Ramos (cell line): ENCODE measurements around the gene SERTAD3.
"Not testable (repeated sequence)": the region's sequence is repeated elsewhere in the genome, so short reads cannot be mapped to it uniquely, and the experiment has no call there.

Experiments used
- in situ Hi-C: fragments of 300-500 bp; cut with MboI; formaldehyde crosslinking; loops from one replicate; pipeline ENCODE4 v1.14.3; 2022; ENCODE audit warnings: low sequenced_read_pairs; ENCODE audit not compliant: unreplicated experiment

Gene SERTAD3

DNA sequence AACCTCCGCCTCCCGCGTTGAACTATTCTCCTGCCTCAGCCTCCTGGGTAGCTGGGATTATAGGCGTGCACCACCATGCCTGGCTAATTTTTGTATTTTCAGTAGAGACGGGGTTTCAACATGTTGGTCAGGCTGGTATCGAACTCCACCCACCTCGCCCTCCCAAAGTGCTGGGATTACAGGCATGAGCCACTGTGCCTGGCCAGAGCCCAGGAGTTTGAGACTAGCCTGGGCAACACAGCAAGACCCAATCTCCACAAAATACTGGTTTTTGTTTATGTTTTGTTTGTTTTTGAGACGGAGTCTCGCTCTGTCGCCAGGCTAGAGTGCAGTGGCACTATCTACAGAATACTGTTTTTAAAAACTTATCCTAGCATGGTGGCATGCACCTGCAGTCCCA is 13.9 kb downstream of the SERTAD3 start:
- in situ Hi-C loops, result not testable (repeated sequence)

GRCh38 chr19:40428197-40428596 is 15.9 kb downstream of the SERTAD3 start:
- in situ Hi-C loops, result not testable (repeated sequence)

DNA sequence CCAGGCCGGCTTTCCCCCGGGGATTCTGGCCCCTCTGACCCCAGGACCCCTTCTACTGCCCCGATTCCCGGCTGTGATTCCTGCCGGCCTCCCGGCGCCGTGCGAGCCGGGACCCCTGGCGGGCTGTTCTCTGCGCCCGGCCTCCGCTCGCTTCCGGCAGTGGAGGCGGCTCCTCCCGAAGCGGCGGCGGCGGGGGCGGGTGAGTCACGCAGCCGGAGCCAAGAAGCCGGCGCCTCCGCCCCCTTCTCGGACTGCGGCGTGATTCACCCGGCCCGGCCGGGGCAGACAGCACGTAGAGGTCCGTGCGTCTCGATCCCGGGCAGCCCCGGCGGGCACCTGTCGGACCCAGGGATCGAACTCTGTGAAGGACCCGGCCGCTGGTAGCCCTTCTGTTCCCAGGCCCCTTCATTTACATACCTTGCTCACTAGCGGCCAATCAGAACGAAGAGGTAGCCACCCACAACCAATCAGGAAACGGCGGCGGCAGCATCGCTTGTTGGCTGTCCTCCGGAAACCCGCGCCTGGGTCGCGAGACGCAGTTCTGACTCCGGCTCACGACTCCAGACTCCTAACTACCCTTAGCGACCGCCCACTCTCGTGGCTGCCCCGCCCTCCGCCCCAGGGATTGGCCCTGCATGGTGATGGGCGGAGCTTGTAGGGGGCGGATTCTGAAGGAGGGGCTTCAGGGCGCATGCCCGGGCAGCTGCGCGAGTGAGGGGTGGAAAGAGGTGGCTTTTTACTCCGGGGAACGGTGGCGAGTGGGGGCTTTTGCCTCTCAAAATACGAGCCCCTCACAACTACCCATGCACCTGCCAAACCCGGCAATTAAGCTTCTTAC is 18.5 kb downstream of the SERTAD3 start, which contains the start of gene SERTAD1:
TSS of gene SERTAD1 (minus strand) at position 543 of the 838 bp plus-strand sequence. CDS start 2,446 bp downstream, outside the sequence.
- in situ Hi-C loops, result no loop called here

DNA sequence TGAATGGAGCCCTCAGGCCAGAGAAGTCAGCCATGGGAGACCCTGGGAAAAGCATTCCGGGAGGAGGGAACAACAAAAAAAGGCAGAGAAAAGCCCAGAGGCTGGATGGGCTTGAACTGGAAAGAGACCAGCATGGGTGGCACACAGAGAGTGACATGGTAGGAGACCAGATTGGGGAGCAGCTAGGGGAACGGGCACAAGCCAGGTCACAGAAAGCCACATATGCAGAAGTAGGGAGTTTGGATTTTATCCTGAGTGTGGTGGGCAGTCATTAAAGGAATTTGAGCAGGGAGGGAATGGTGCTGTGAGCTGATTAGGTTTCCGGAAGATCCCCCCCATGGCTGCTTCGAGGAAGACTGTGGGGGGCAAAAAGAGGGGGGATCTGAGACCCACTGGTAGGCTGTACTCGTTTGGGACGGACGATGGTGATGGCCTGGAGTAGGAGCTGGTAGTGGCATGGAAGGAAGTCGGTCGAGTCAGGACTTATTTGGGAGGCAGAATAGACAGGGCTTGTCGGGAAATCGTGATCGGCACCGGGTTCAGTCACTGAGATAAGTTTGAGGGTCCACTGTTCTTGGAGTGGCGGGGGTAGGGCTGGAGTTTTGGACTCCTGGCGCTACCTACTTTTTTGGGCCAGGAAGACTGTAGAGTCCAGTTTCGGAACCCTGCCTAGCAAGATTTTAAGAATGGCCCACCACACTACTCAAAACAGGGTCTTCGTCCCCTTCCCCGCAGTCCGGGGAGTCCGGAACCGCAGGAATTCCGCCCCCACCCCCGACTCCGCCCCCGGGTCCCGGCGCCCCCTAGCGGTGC is 19.3 kb downstream of the SERTAD3 start:
- in situ Hi-C loops, result no loop called here

DNA sequence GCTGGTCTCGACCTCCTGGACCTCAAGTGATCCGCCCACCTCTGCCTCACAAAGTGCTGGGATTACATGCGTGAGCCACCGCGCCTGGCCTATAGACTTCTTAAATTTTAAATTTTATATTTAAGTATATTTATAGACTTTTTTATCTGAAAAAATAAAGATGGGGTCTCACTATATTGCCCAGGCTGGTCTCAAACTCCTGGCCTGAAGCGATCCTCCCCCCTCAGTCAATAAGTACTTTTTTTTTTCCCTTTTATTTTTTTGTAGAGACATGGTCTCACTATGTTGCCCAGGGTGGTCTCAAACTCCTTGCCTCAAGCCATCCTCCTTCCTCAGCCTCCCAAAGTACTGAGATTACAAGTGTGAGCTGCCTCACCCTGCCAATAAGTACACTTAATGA is 20.2 kb downstream of the SERTAD3 start:
- in situ Hi-C loops, result no loop called here

- in situ Hi-C loops, result no loop called here
Measured at GRCh38 chr19:40422748-40423566, 21.2 kb downstream of the SERTAD3 start.

DNA sequence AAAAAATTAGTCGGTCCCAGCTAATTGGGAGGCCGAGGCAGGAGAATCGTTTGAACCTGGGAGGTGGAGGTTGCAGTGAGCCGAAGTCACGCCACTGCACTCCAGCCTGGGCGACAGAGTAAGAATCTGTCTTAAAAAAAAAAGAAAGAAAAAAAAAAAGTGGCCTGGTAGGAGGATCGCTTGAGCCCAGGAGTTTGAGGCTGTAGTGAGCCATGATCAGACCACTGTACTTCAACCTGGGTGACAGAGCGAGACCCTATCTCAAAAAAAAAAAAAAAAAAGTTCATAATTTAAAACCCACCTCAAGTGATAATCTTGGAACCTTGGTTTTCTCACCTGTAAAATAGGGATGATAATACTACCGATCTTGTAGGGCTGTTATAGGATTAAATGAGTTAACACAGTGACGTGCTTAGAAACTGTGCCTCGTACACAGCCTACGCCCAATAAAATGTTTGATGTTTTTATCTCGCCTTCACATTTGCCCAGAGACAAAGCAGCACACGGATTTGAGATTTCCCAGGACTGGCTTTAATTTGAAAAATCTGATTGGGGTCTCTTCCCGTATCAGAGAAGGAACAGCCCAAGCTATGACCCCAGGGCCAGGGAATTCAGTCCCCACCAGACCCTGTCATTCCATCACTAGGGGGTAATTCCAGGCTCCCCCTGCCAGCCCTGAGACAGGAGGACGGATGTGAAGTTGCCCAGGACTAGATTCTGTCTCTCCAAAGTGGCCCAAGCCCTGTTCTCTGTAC is 22.0 kb downstream of the SERTAD3 start:
- in situ Hi-C loops, result no loop called here

GRCh38 chr19:40420766-40421765 is 23.1 kb downstream of the SERTAD3 start:
- in situ Hi-C loops, result no loop called here

- in situ Hi-C loops, result no loop called here
Measured at GRCh38 chr19:40420451-40420765, 23.7 kb downstream of the SERTAD3 start.

DNA sequence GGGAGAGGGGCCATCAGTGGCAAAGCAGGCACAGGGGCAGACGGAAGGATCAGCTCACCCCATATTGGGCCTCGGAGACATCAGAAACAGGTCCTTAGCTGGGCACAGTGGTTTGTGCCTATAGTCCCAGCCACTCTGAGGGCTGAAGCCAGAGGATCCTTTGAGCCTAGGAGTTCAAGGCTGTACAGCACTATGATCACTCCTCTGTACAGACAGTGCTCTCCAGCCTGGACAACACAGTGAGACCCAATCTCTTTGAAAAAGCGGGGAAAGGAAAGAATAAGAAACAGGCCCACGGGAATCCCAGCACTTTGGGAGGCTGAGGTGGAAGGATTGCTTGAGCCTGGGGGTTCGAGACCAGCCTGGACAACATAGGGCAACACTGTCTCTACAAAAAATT is 24.4 kb downstream of the SERTAD3 start:
- in situ Hi-C loops, result no loop called here

DNA sequence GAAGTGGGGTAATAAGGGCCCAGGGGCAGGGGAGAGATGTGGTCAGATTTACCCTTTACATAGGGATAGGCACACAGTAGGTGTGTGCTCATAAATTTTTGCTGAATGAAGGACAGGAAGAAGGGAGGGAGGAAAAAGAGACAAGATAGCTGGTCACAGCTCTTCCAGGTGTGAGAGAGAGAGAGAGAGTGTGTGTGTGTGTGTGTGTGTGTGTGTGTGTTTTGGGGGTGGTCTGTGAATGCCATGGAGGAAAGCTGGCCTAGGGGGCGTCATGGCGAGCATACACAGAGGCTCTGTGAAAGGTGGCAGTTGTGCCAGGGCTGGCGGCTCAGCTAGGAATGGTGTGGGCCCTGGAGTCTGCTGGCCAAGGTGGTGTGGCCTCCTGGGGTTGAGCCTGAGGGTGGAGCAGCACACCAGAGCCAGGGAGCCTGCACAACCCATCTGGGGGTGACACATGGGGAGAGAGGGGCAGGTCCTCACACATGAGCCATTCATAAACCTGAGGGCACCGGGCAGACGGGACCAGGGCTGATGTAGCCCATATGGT is 25.0 kb downstream of the SERTAD3 start:
- in situ Hi-C loops, result no loop called here

- in situ Hi-C loops, result no loop called here
Measured at GRCh38 chr19:40418040-40418439, 26.1 kb downstream of the SERTAD3 start.

DNA sequence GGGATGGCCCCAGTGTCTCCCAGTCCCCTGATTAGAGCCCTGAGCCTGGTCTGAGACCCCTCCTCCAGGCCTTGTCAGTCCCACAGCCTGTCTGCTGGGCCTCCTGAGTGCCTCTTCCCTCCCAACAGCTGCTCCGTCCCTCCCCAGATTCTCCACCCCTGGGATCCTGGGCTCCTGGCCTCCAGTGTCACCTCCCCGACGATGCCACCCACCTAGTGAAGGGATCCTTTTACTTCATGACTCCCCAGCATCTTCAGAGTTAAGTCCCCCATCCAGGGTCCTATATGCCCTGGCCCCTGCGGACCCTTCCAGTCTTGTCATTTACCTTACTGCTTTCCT is 26.5 kb downstream of the SERTAD3 start:
- in situ Hi-C loops, result no loop called here

GRCh38 chr19:40416918-40417642 is 27.1 kb downstream of the SERTAD3 start:
- in situ Hi-C loops, result no loop called here

DNA sequence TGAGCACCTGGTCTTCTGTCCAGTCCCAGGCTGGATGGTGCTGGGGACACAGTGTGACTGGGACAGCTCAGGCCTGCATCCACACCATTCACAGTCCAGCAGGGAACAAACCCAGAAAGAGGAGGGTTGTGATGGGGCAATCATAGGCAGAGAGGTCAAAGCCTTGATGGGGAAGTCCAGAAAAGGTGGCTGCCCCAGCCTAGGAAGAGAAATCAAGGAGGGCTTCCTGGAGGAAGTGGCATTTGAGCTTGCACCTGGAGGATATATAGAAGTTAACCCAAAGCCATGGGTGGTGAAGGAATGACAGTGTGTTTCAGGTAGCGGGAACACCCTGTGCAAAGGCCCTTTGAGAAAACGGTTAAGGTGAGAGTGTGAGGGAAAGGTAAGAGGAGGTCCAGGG is 28.4 kb downstream of the SERTAD3 start:
- in situ Hi-C loops, result no loop called here

DNA sequence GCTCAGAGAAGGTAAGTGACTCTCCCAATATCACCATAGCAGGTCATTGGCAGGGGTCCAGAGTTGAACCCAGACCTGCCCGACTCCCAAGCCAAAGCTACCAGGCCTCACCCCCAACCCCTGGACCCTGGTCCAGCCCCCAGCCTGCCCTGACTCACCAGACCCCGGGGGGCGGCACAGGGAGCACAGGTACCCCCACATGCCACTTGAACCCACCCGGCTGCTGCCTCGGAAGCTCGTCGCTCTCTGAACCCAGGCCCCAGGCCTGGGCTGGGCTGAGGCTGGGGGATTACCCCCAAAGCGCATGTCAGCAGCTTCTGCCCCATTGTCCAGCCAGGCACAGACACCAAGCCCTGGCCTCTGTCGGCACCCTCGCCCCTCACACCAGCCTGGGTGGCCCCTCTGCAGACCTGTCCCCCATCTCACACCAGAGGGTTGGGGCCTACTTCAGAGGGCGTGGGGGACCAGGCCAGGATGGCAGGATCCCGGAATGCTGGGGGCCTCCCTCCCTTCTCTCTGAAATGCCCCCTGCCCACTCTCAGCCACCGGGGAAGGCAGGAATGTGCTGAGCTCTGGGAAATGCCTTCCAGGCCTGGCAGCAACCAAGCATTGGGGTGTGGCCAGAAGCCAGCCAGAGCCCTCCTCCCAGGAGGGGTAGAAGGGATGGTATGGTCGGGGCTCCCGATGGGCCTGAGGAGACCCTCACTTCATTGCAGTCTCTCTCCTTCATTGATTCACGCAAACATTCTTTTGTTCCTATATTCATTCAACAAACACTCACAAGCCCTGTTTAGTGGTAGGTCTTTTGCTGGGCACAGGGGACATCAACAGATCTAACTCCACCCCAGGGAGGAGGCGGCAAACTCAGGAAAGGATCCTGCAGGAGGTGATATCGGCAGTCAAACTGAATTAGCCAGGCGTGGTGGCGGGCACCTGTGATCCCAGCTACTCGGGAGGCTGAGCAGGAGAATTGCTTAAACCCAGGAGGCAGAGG is 29.3 kb downstream of the SERTAD3 start:
- in situ Hi-C loops, result no loop called here
